NCI-H2081 (cell line): ENCODE results near the gene SULT6B1.
"Not testable (repeated sequence)": the region's sequence is repeated elsewhere in the genome, so short reads cannot be mapped to it uniquely, and the experiment has no call there.

Experiments
- DNase-seq, 2 experiments: peaks; one replicate each; lab custom pipeline; 2025; lab: John Stamatoyannopoulos, UW

The SULT6B1 gene, protein sequence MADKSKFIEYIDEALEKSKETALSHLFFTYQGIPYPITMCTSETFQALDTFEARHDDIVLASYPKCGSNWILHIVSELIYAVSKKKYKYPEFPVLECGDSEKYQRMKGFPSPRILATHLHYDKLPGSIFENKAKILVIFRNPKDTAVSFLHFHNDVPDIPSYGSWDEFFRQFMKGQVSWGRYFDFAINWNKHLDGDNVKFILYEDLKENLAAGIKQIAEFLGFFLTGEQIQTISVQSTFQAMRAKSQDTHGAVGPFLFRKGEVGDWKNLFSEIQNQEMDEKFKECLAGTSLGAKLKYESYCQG

DNA sequence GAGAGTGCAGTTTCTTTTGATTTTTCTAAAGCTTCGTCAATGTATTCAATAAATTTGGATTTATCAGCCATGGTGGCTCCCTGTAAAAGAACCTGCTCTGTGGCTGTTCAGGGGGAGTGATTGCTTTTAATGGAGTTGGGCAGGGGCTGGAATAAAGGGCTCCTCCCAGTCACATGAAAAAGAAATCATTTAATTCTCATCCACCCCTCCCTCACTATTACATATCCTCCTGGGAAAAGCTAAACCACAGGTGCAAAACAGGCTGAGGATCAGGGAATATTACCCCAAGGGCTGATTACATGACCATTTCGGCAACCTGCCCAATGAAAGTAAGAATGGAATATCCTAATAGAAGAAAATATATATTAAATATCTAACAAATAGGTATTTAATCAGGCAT, at the start of gene SULT6B1:
Gene SULT6B1 (minus strand): TSS at position 101 of the 400 bp plus-strand sequence. CDS start 30 bp downstream, at position 71.
- DNase-seq: no peak

DNA sequence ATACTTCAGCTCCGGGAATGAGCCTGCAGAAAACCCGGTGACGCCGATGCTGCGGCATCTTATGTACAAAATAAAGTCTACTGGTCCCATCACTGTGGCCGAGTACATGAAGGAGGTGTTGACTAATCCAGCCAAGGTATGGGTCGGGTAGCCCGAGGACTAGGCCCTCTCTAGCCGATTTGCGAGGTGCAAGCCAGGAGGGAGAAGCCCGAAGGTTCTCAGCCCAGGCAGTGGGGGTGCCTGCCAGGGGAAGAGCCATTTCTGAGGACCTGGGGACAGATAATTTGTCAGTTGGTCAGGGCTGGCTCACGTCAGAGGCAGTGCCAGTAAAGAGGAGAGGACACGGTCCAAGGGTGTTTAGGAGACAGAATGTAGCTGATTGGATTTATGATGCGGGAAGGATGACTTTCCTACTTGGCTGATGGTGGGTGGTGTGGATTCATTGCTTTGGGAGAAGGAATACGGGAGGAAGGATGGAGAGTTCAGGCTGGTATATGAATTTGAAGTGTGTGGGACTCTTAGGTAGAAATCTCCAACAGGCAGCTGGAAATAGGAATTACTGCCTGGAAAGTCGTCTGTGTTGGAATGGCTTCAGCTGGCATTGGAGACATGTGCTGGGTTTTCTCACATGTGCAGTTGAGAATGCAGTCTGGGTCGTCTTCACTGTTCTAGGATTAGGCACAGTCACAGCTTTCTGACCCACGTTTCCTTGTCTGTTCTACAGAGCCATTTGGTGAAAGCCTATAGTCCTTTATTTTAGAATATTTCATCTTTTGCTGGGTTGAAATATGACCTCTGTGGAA, 43.9 kb upstream of the SULT6B1 start:
- DNase-seq: no peak

DNA sequence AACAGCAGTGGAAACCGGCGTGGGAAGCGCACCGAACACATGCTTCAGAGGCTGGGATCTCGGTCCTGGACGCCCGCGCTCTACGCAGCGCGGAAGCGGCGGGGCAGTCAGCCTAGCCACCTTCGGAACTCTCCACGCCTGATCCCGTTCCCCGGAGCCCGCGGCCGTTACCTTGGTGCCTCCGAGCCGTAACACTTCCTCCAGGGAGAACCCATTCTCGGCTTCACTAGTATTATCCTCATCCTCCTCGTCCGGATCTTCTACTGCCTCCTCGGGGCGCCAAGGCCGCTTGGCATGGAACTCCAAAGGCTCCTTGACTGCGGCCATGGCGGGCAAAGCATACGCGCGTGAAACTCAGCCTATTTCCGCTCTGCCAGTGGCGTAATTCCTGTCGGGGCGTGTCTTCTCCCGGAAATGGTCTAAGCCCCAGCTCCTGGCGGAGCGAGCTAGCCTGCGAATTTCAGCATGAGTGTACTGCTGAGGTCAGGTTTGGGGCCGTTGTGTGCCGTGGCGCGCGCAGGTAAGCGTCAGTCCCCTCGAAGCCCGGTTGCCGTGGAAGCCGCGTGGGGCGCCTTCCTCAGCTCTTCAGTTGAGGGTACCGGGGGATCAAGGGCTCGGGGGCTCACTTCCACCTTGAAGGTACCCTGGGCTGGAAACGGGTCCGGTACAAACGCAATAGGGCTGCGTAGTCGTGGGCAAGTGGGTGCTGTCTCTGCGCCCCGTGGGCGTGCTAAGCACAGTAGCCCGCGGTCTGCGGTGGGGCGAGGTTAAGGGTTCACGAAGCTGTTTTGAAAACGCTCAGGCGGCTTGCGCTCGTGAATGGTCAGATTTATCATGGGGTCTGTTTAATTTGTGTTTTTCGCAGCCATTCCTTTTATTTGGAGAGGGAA, 43.0 kb upstream of the SULT6B1 start, which contains the start of the genes CEBPZ and NDUFAF7:
Gene CEBPZ (minus strand): TSS at position 356 of the 890 bp plus-strand sequence. CDS start 29 bp downstream, at position 327.
Gene NDUFAF7 (plus strand): TSS at position 418 of the 890 bp plus-strand sequence. CDS start 48 bp downstream, at position 466.
- peak; percentile 87 to 94 for DNase-seq

DNA sequence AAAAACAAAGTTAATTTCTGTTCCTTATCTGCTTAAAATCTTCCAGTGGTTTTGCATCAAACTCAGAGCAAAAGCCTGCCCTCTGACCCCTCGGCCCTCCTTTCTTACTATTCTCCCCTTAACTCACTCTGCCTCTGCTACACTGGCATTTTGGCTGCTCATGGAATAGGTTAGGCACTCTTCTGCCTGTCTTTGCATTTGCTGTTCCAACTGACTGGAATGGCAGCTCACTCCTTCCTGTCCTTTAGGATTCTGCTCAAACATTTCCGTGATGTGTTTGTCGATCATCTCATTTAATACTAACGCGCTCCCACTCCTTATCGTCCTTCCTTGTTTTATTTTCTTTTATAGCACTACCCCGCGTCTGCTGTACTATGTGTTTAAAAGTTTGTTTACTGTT, 42.1 kb upstream of the SULT6B1 start:
- DNase-seq: peak in 1 of 2 experiments; percentile 14

DNA sequence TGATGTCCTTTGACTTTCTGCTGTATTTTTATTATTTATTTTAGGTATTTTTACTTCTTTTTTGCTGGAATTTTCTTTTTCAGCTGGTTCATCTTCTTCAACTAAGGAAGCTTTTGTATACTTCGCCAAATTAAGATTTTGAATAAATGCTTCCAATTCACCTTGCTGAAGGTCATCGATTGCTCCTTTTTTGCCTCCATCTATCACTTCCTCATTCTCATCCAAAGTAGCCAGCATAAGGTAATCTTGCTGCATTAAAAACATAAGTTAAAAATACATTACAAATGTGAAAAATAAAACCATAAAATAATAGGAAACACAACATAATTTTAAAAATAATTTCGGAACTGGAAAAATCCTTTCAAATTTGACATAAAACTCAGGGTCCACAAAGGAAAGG, 40.3 kb upstream of the SULT6B1 start:
- DNase-seq: no peak

DNA sequence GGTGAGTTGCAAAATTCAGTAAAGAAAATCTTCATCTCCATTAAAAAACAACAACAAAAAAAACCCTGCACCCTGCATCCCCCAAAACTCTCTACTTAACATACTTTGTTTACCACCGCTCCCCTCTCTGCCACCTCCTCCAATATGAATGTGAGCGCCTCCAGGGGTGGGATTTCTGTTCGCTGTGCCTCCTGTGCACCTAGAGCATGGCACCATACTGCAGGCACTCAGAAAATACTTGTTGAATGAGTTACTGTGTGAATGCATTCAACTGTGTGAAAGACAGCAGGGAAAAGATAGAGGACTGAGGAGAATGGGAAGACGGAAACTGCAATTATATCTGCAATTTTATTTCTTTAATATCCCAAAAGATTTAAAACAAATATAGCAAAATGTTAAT, 38.4 kb upstream of the SULT6B1 start:
- DNase-seq: no peak

DNA sequence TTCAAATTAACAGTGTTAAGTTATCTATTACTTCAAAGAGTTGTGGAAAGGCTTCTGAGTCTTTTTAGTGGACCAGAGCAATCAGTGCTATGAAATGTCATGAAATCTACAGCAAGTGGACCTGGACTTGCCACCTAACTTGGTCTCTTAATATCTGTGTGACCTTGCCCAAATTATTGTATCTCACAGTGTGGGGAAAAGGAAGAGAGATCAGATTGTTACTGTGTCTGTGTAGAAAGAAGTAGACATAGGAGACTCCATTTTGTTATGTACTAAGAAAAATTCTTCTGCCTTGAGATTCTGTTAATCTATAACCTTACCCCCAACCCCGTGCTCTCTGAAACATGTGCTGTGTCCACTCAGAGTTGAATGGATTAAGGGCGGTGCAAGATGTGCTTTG, 36.7 kb upstream of the SULT6B1 start:
- DNase-seq: not testable (repeated sequence)

DNA sequence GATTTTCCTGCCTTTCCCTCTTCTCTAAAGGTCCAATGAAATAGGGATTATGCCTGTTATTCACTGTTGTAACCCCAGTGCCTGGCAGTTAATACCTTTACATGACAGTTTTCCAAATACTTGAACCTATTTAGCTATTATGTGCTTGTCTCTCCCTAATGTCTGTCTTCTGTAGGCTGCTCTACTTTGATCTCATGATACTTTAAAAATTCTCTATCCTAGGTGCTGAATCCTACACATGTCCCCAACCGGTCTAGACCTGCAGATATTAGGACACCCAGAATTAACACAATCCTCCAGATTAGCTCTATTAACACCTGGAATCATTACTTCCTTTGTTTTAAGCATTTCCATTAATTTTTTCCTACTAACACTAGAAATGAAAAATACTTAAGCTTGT, 35.6 kb upstream of the SULT6B1 start:
- no peak for DNase-seq

DNA sequence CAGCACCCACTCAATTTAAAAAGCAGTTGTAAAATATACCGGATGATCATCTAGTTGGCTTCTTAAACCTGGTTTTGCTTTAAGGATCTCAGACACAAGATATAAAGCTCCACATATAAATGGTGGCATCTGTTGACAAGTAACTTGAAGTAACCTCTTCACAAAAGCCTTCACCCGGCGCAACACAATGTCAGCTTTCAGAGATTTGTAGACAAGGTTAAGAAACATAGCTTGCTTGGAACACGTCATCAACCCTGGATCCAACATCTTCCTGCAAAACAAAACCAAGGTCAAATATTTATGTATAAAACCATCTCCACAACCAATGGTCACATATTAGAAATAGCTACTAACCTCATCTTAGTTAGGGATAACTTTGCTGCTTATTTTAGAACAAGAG, 34.7 kb upstream of the SULT6B1 start:
- no peak for DNase-seq

DNA sequence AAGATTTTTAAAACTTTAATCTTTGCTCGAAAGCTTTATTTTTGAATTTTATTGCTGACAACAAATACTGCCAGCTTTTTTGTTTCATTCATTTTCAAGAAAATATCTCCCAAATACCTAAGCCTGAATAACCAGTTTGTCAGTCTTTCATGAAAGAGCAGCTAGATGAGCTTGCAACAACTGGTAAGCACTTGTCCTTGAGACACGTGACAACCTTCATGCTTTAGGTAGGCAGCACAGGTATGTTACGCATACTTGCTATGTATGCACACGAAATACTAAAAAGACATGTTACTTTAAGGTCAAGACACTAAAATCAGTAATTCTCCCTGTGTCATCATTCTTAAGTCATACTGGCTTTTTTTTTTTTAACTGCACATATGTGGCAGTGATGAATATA, 30.6 kb upstream of the SULT6B1 start:
- DNase-seq: no peak

DNA sequence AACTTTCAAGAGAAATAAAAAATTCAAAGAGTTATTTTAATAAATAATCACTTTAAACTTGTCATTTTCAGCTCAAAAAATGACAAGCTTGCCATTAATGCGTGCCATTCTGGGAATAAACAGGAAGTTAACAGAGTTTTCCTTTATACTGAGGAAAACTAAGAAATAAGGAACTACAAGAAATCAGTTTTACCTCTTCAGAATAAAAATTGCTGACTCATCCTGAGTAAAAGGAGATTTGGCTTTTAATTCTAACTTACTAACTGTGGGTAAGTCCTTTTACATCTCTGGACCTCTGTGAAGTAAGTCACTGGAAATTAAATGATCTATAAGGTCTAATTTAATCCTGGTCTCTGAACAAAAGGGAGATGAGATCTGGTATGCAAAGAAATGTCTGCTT, 26.8 kb upstream of the SULT6B1 start:
- no peak for DNase-seq

DNA sequence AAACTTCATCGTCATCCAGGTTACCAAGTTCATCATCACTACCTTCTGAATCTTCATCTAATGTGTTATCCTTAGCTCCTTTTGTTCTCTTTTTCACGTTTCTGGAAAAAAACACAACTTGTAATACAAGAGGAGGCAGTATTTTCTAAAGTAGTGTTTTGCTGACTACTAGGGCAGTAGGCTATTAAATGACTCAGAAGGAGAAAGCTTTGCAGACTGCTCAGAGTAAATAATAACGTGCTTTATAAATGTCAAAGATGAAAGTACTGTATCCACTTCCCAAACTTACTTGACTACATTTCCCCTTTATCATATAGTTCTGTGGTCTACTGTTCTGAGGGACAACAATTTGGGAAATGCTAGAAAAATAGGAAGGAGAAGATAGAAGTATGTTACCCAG, 23.5 kb upstream of the SULT6B1 start:
- DNase-seq: no peak

DNA sequence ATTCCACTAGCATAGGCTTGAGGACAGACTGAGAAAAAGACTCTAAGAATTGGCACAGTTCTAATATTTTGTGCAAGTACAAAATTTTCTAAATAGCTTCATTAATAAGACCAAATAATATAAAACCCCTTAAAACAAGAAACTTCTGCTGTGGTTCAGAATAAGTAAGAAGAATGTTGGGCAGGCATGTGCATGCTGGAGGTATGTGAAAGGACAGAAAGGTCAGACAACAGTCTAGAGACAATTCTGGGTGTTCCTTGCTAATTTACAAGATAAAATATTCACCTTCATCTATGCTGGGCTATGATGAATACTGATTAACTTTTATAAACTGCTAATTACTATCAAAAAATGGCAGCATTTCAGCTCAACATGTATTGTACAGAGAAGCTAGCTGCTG, 22.7 kb upstream of the SULT6B1 start:
- no peak for DNase-seq

DNA sequence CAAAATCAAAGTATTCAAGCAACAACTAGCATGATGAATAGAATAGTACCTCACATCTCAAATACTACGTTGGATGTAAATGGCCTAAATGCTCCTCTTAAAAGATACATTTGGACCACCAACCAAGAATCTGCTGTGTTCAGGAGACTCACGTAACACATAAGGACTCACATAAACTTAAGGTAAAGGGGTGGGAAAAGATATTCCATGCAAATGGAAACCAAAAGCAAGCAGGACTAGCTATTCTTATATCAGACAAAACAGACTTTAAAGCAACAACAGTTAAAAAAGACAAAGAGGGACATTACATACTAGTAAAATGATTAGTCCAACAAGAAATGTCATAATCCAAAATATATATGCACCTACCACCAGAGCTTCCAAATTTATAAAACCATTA, 18.3 kb upstream of the SULT6B1 start:
- not testable (repeated sequence) for DNase-seq

DNA sequence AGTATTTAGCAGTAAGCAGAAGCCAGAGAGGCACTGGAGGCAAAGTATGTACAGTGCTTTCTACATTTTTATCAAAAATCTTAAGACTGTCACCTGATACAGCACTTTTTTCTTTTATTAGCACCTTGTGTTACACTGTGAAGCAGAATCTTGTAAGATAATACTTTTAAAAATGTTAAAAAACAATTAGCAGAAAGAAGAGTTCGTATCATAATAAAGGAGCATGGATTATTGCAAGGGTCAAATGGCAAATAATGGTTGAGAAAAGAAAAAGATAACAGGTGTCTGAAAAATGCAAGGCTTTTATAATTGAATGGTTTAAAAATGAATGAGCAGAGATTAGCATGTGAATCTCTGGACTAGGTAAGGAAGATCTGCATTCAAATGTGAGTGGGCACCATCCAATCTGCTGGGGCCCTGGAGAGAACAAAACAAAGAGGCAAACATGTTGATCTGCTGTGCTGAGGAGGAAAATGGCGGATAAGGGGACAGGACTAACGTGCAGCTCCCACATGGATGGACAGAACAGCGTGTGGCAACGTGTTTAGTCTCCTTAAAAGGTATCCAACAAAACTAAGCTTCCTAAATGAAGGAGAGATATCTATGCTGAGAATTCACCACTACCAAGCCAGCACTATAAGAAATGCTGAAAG, 17.3 kb upstream of the SULT6B1 start:
- no peak for DNase-seq

DNA sequence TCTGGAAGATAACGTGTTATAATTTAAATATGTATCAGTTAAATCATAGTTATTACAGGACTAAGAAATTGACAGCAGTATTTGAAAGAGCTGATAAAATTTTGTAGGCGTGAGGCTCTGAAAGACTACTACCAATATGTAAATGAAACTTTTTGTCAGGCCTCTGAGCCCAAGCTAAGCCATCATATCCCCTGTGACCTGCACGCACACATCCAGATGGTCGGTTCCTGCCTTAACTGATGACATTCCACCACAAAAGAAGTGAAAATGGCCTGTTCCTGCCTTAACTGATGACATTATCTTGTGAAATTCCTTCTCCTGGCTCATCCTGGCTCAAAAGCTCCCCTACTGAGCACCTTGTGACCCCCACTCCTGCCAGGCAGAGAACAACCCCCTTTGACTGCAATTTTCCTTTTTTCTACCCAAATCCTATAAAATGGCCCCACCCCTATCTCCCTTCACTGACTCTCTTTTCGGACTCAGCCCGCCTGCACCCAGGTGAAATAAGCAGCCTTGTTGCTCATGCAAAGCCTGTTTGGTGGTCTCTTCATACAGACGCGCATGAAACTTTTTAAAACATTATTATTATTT, 16.7 kb upstream of the SULT6B1 start:
- not testable (repeated sequence) for DNase-seq

DNA sequence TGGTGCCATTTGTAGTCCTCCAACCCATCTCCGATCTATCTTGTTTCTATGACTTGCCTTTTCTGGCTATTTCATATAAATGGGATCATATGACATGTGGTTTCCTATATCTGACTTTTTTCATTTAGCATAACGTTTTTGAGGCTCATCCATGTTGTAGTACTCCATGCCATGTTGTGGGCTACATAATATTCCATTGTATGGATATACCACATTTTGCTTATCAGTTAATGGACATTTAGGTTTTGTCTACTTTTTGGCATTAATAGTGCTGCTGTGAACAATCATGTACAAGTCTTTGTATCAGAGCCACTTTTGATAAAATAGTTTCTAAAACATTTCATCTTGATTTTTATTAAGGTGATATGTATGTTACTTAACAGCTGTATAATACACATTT, 15.2 kb upstream of the SULT6B1 start:
- no peak for DNase-seq

DNA sequence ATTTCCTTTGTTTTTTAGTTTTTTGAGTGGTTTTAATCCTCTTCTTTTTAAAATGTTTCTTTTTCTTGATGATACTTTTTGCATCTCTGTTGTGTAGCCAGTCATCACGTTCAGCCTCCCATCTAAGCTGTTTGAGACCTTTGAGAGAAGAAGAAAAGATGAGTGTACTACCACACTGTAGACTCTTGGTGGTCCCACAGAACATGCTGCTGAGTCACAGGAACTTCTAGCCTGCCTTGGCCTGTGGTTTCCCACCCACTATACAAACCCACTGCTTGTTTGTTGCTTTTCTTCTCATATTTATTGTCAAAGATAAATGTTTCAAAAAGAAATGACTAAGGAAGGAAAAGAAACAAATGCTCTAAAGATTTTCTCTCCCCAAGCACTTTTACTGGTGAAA, 13.3 kb upstream of the SULT6B1 start:
- no peak for DNase-seq

DNA sequence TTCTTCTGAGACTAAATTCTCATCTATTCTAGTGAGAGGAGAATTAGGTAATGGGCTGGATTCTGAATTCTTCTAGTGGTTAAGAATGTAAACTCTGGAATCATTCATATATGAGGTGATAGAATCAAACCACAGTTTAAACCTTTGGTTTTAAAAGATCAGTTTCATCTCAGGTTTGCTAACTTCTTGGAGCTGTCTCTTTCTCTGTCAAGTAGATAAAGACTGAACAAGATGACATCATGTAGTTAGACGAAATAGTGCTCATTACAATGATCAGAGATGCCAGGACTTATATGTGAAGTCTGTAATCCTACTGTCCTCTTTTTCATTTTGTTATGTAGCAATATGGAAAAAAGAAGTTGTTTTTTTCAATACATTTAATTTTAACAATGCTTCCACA, 12.7 kb upstream of the SULT6B1 start:
- DNase-seq: no peak

DNA sequence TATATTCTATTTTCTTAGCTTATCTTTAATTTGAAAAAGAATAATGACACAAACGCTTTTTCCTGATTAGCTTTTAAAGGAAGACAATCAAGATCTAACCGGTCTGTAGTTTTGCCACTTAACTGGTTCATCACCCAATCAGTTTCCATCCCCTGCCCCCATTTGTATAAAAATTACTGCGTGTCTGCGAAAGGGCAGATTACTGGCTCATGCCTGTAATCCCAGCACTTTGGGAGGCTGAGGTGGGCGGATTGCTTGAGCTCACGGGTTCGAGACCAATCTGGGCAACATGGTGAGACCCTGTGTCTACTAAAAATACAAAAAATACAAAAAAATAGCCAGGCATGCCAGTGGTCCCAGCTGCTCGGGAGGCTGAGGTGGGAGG, 10.2 kb upstream of the SULT6B1 start:
- no peak for DNase-seq
